Parathyroid adenoma (tissue), 2 donors: ENCODE measurements around the gene SPATA19.

Source experiments
- H2AFZ ChIP-seq: fragments of 300-600 bp; sonication (generic); one replicate; pipeline ENCODE4 v1.7.0; 2017; ENCODE audit warnings: antibody characterized with exemption, mild to moderate bottlenecking
- H3K27ac ChIP-seq: fragments of 300-600 bp; sonication (generic); one replicate; pipeline ENCODE4 v1.7.0; 2017
- H3K27me3 ChIP-seq: fragments of 300-600 bp; sonication (generic); one replicate; pipeline ENCODE4 v1.7.0; 2017; ENCODE audit warnings: low read length; ENCODE audit not compliant: control insufficient read depth, insufficient read depth
- H3K36me3 ChIP-seq: fragments of 300-600 bp; sonication (generic); one replicate; pipeline ENCODE4 v1.7.0; 2017; ENCODE audit warnings: low read length; ENCODE audit not compliant: control insufficient read depth, insufficient read depth
- H3K4me1 ChIP-seq: fragments of 300-600 bp; sonication (generic); one replicate; pipeline ENCODE4 v1.7.0; 2017; ENCODE audit warnings: control low read depth
- H3K4me2 ChIP-seq: fragments of 300-600 bp; sonication (generic); one replicate; pipeline ENCODE4 v1.7.0; 2017; ENCODE audit warnings: low read length
- H3K4me3 ChIP-seq: fragments of 300-600 bp; sonication (generic); one replicate; pipeline ENCODE4 v1.7.0; 2017; ENCODE audit warnings: low read depth, low read length
- H3K79me2 ChIP-seq: fragments of 300-600 bp; sonication (generic); one replicate; pipeline ENCODE4 v1.7.0; 2017; ENCODE audit warnings: control low read depth
- H3K9ac ChIP-seq: fragments of 300-600 bp; sonication (generic); one replicate; pipeline ENCODE4 v1.7.0; 2017; ENCODE audit warnings: mild to moderate bottlenecking
- H3K9me3 ChIP-seq: fragments of 300-600 bp; sonication (generic); one replicate; pipeline ENCODE4 v1.7.0; 2017; ENCODE audit warnings: low read length; ENCODE audit not compliant: control insufficient read depth
- TF ChIP-seq, protein P1 (sequence below): fragments of 300-600 bp; sonication (generic); IDR thresholded peaks from one replicate; pipeline ENCODE4 v1.7.0; 2017; ENCODE audit warnings: antibody characterized with exemption, mild to moderate bottlenecking
- donor health status: primary hyperparathyroidism.

The SPATA19 gene

DNA sequence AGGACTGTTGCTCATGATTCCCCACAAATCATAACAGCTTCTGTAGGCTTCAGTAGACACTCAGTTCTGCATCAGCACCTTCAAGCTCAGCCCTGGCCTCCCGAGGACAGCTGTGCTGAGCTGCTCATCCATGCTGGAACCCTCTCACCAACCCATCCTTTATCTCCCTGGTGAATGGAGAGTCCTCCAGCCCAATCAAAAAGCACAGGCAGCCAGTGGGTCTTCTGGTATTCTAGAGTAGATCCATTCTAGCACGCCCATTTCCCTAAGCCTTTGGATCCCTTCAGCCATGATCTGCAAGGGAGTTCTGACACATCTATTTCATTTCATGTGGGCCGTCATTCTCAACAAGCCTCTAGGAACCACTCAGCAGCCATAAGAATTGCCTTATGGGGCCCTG is 44.6 kb upstream of the SPATA19 start:
- no peaks in the 10 kb centered on the region for H3K9me3 ChIP-seq
- H3K27ac ChIP-seq, result no peak overlapping the region
- H3K27me3 ChIP-seq, result no peaks in the 10 kb centered on the region
- TF ChIP-seq, protein P1, sequence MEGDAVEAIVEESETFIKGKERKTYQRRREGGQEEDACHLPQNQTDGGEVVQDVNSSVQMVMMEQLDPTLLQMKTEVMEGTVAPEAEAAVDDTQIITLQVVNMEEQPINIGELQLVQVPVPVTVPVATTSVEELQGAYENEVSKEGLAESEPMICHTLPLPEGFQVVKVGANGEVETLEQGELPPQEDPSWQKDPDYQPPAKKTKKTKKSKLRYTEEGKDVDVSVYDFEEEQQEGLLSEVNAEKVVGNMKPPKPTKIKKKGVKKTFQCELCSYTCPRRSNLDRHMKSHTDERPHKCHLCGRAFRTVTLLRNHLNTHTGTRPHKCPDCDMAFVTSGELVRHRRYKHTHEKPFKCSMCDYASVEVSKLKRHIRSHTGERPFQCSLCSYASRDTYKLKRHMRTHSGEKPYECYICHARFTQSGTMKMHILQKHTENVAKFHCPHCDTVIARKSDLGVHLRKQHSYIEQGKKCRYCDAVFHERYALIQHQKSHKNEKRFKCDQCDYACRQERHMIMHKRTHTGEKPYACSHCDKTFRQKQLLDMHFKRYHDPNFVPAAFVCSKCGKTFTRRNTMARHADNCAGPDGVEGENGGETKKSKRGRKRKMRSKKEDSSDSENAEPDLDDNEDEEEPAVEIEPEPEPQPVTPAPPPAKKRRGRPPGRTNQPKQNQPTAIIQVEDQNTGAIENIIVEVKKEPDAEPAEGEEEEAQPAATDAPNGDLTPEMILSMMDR, result no peak
- no peak overlapping the region for H3K9ac ChIP-seq
- no peaks in the 10 kb centered on the region for H3K4me1 ChIP-seq
- H3K4me2 ChIP-seq, result no peak overlapping the region
- no peaks in the 10 kb centered on the region for H3K79me2 ChIP-seq
- H2AFZ ChIP-seq, result no peak overlapping the region
- no peaks in the 10 kb centered on the region for H3K36me3 ChIP-seq
- H3K4me3 ChIP-seq, result no peak overlapping the region

DNA sequence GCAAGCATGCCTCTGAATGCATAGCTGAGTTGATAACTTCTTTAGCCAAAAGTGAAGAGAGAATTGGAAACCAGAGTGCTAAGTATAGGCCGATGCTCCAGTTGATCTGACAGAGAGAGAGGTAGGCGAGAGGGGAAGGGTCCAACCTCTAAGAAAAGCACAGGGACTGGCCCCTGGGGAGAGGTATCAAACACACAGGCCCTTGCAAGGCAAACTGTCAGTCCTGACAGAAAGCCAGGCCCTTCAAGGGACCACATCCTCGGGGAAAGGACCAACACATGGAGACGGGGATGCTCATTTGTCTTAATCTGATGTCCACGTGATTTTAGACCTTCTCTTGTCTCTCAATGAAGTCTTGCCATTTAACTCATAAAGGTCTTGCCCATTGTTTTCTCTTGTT is 43.9 kb upstream of the SPATA19 start:
- Histone ChIP-seq H2AFZ (no peak overlapping the region), H3K9me3 (no peaks in the 10 kb centered on the region), H3K4me1 (no peaks in the 10 kb centered on the region), H3K27me3 (no peaks in the 10 kb centered on the region), H3K4me3 (no peak overlapping the region), H3K36me3 (no peaks in the 10 kb centered on the region), H3K9ac (no peak overlapping the region), H3K4me2 (no peak overlapping the region), H3K79me2 (no peaks in the 10 kb centered on the region), H3K27ac (no peak overlapping the region)
- TF ChIP-seq, protein P1, result no peak

DNA sequence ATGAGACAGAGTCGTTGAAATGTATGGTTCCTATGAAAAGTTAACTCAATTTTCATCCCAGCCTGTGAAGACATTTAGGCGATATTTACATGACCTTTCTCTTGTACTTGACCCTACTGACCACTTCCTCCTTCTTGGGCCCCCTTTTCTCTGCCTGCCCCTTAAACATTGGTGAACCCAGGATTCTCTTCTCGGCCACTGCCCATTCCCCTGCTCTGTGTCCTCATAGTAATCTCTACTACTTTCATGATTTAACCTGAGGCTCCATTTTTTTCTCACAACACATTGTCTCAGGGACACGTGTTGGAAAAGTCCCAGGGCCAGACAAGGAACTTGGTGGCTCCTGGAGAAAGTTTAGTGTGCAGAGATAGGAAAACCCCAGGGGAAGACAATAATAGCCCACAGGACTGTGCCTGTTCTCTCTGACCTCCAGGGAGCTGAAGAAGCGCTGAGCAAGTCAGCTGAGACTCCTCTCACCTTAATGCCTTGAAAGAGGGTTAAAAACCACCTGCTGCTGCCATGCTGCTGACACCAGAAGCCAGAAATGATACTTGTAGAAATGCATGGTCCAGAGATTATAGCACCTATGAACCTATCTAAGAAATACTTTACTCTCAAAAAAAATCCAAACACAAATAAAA is 42.5 kb upstream of the SPATA19 start:
- TF ChIP-seq, protein P1, result no peak
- Histone ChIP-seq H3K79me2 (no peaks in the 10 kb centered on the region), H3K4me3 (no peak overlapping the region), H3K9me3 (no peaks in the 10 kb centered on the region), H3K27me3 (no peaks in the 10 kb centered on the region), H3K9ac (no peak overlapping the region), H3K4me1 (no peaks in the 10 kb centered on the region), H2AFZ (no peak overlapping the region), H3K36me3 (no peaks in the 10 kb centered on the region), H3K27ac (no peak overlapping the region), H3K4me2 (no peak overlapping the region)

DNA sequence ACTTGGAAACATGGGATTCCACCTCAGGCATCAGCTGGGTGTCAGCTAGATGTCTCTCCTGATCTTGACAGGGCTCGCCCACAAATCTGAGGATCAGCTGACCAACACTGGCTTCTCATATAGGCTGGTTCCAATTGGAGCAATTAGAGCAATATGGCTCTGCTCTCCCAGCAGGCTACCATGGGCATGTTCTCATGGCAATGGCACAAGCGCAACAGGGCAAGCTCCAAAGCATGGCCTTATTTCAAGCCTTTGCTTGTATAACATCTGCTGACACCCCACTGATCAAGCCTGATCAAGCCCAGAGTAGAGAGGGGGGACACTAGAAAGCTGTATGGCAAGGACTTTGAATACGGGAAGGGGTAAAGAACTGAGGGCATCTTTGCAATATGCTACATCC is 40.7 kb upstream of the SPATA19 start:
- no peaks in the 10 kb centered on the region for H3K36me3 ChIP-seq
- H3K79me2 ChIP-seq, result no peaks in the 10 kb centered on the region

More for the DNA sequence above, 40.7 kb upstream of the SPATA19 start:
- Histone ChIP-seq H3K27me3 (no peaks in the 10 kb centered on the region), H3K4me2 (no peak overlapping the region), H2AFZ (no peak overlapping the region), H3K4me3 (no peak overlapping the region), H3K9me3 (no peaks in the 10 kb centered on the region), H3K4me1 (no peaks in the 10 kb centered on the region), H3K9ac (no peak overlapping the region), H3K27ac (no peak overlapping the region)
- TF ChIP-seq, protein P1, result no peak
